B cell (primary cell): ENCODE measurements around the gene NDUFV3. TPM values are rescaled to one million over a fixed set of nuclear protein-coding genes. Genes with fewer than 3 reads are reported as not detected.
"Not testable (repeated sequence)": the region's sequence is repeated elsewhere in the genome, so short reads cannot be mapped to it uniquely, and the experiment has no call there.

ENCODE experiments used
- ATAC-seq: fragments of 200-7000 bp; cut with Tn5 transposase; one replicate; pipeline ENCODE4 v1.10.0; 2021; ENCODE audit warnings: low read depth, mild to moderate bottlenecking, moderate number of reproducible peaks, moderate library complexity
- CTCF ChIA-PET: fragments of 350-600 bp; sonication (Branson Sonifier 250); formaldehyde crosslinking; loops from one replicate; lab custom pipeline; 2021; ENCODE audit warnings: antibody characterized with exemption, inconsistent platforms; lab: Charles Lee
- POLR2A ChIA-PET: fragments of 350-600 bp; sonication (Branson Sonifier 250); formaldehyde crosslinking; loops from one replicate; lab custom pipeline; 2021; ENCODE audit warnings: antibody characterized with exemption; lab: Charles Lee
- DNase-seq: peaks from one replicate; pipeline ENCODE4 v3.0.0; 2013
- H2AFZ ChIP-seq: 2 replicates; pipeline ENCODE4 v1.6.1; 2012; ENCODE audit warnings: mild to moderate bottlenecking, low read depth, low read length; ENCODE audit not compliant: insufficient read depth, poor library complexity, severe bottlenecking
- H3K27ac ChIP-seq, 2 donors: 1 replicate in 1 of 2; 2 replicates in 1 of 2; pipeline ENCODE4 v1.5.1; 2012 to 2013; ENCODE audit warnings: low read length in 2 of 2, mild to moderate bottlenecking in 2 of 2, moderate library complexity in 1 of 2
- H3K27me3 ChIP-seq, 4 experiments: fragments of 200-600 bp in 1 of 4; sonication (generic) in 1 of 4; replicated peaks in 1 of 4; 1 replicate in 2 of 4; 2 replicates in 2 of 4; pipeline versions ENCODE4 v1.6.1 to v1.7.0; 2013 to 2016; ENCODE audit warnings: low read length in 3 of 4, mild to moderate bottlenecking in 2 of 4, mixed read lengths in 1 of 4, moderate library complexity in 1 of 4; ENCODE audit not compliant: insufficient read depth in 4 of 4, control insufficient read depth in 3 of 4; ENCODE audit errors: control extremely low read depth in 1 of 4
- H3K36me3 ChIP-seq, 2 experiments: replicated peaks in 1 of 2; 1 replicate in 1 of 2; 2 replicates in 1 of 2; pipeline versions ENCODE4 v1.6.1 to v1.7.1; 2013; ENCODE audit warnings: low read length in 1 of 2; ENCODE audit not compliant: insufficient read depth in 2 of 2, control insufficient read depth in 1 of 2; ENCODE audit errors: control extremely low read depth in 1 of 2, extremely low read depth in 1 of 2
- H3K4me1 ChIP-seq, 2 donors: fragments of 200-600 bp in 1 of 2; sonication (generic) in 1 of 2; 1 replicate in 1 of 2; 2 replicates in 1 of 2; pipeline versions ENCODE4 v1.5.1 to v1.6.1; 2013 to 2017; ENCODE audit warnings: low read length in 2 of 2; ENCODE audit not compliant: control insufficient read depth in 2 of 2, insufficient read depth in 2 of 2
- H3K4me2 ChIP-seq: replicated peaks from 2 replicates; pipeline ENCODE3; 2012; ENCODE audit warnings: mild to moderate bottlenecking, low read depth, low read length; ENCODE audit not compliant: poor library complexity, severe bottlenecking
- H3K4me3 ChIP-seq, 5 experiments: fragments of 200-600 bp in 1 of 5; sonication (generic) in 1 of 5; 1 replicate in 3 of 5; 2 replicates in 2 of 5; pipeline versions ENCODE4 v1.5.1 to v1.7.0; 2011 to 2016; ENCODE audit warnings: low read length in 4 of 5, mild to moderate bottlenecking in 4 of 5, low read depth in 2 of 5, control low read depth in 1 of 5, moderate library complexity in 1 of 5; ENCODE audit not compliant: insufficient read depth in 1 of 5; ENCODE audit errors: control extremely low read depth in 1 of 5, extremely low read depth in 1 of 5
- H3K79me2 ChIP-seq: fragments of 200-600 bp; sonication (generic); one replicate; pipeline ENCODE4 v1.6.0; 2016; ENCODE audit warnings: low read length; ENCODE audit not compliant: control insufficient read depth, insufficient read depth
- H3K9ac ChIP-seq: fragments of 200-600 bp; sonication (generic); 2 replicates; pipeline ENCODE4 v1.6.1; 2017; ENCODE audit warnings: mild to moderate bottlenecking, low read length, moderate library complexity
- H3K9me3 ChIP-seq, 3 donors: one replicate each; pipeline versions ENCODE4 v1.6.1 to v1.7.1; 2013; ENCODE audit warnings: low read length in 2 of 3; ENCODE audit not compliant: control insufficient read depth in 2 of 3, insufficient read depth in 1 of 3; ENCODE audit errors: control extremely low read depth in 1 of 3
- H4K20me1 ChIP-seq: 2 replicates; pipeline ENCODE4 v1.6.0; 2012; ENCODE audit warnings: mild to moderate bottlenecking, low read length; ENCODE audit not compliant: insufficient read depth, control insufficient read depth, poor library complexity, severe bottlenecking
- H3K27ac Mint-ChIP-seq: one replicate; pipeline ENCODE4 v1.8.0; 2021; ENCODE audit warnings: mixed read lengths
- H3K27me3 Mint-ChIP-seq: one replicate; pipeline ENCODE4 v1.8.0; 2021; ENCODE audit warnings: mixed read lengths
- H3K4me1 Mint-ChIP-seq: one replicate; pipeline ENCODE4 v1.8.0; 2021; ENCODE audit warnings: mixed read lengths
- H3K4me3 Mint-ChIP-seq: one replicate; pipeline ENCODE4 v1.8.0; 2021; ENCODE audit warnings: mixed read lengths
- H3K9me3 Mint-ChIP-seq: one replicate; pipeline ENCODE4 v1.8.0; 2022; ENCODE audit warnings: mixed read lengths; ENCODE audit not compliant: insufficient read depth
- CTCF ChIP-seq: fragments of 200-600 bp; IDR thresholded peaks from one replicate; pipeline ENCODE4 v1.8.0; 2022; ENCODE audit warnings: antibody characterized with exemption, mild to moderate bottlenecking
- EZH2 ChIP-seq: IDR thresholded peaks from 2 replicates; pipeline ENCODE4 v1.6.1; 2012; ENCODE audit warnings: borderline replicate concordance, low read depth, mild to moderate bottlenecking, moderate library complexity, low read length; ENCODE audit not compliant: insufficient read depth, poor library complexity, severe bottlenecking
- WGBS: methylation state at CpG from one replicate; pipeline ENCODE4 v1.1.5; 2013; ENCODE audit warnings: missing lambda C conversion rate; ENCODE audit not compliant: insufficient coverage; 5-methylcytosine and 5-hydroxymethylcytosine counted together
- intact Hi-C: fragments of 100-400 bp; cut with micrococcal nuclease; formaldehyde crosslinking; loops from one replicate; pipeline ENCODE4 v1.10.0; 2022
- polyA plus RNA-seq: library from polyadenylated mRNA; depleted of rRNA; stranded (reverse); fragments of >200 nt; gene quantifications from 2 replicates; pipeline ENCODE4 v1.2.3, GENCODE V29; 2012
- total RNA-seq, 2 donors: library from RNA; stranded (reverse); fragments of 120-200 nt in 1 of 2; gene quantifications; 1 replicate in 1 of 2; 2 replicates in 1 of 2; pipeline versions ENCODE4 v1.2.3 to v1.2.4, GENCODE V29; 2013 to 2022

The NDUFV3 gene
- total and polyA plus RNA-seq, 2 donors (not counting 1 experiment from before 2014, with no cell fraction given) = 14.0 to 29.7 TPM

- WGBS = 99% methylated on average over 17 of the region's 21 CpGs
- no peaks in the 10 kb centered on the region for H3K9me3 ChIP-seq
- H4K20me1 ChIP-seq = no peaks in the 10 kb centered on the region
- Mint-ChIP-seq H3K4me1 (peaks cover 12% of the 10 kb centered on the region), H3K27me3 (no peaks in the 10 kb centered on the region), H3K9me3 (no peaks in the 10 kb centered on the region), H3K27ac (no peak overlapping the region), H3K4me3 (no peak overlapping the region)
- no peaks in the 10 kb centered on the region for H3K79me2 ChIP-seq
- H3K9ac ChIP-seq = no peak overlapping the region
- intact Hi-C loops = no loop called here
- peaks cover 4 to 9% of the 10 kb centered on the region in 2 donors for H3K4me1 ChIP-seq
- no peak for TF ChIP-seq EZH2
- no peak for TF ChIP-seq CTCF
- H3K27ac ChIP-seq = no peak overlapping the region
- no peak overlapping the region for H3K4me3 ChIP-seq
- no peak for DNase-seq
- no peak overlapping the region for H3K4me2 ChIP-seq
- no peaks in the 10 kb centered on the region for H3K27me3 ChIP-seq
- no peaks in the 10 kb centered on the region for H3K36me3 ChIP-seq
- H2AFZ ChIP-seq = no peak overlapping the region
- ChIA-PET POLR2A (no interaction called here), CTCF (no interaction called here)
- ATAC-seq = no peak
These were observed 45.0 kb downstream of the NDUFV3 start for GRCh38 chr21:42937960-42938605.

- POLR2A ChIA-PET, H3K36me3 ChIP-seq, ATAC-seq, H3K79me2 ChIP-seq, H2AFZ ChIP-seq, H3K4me3 Mint-ChIP-seq, H3K27me3 ChIP-seq, H3K4me1 ChIP-seq, H3K9me3 Mint-ChIP-seq, intact Hi-C loops, H3K27ac Mint-ChIP-seq, H3K4me2 ChIP-seq, H3K9me3 ChIP-seq, H4K20me1 ChIP-seq, H3K9ac ChIP-seq, CTCF ChIA-PET, DNase-seq, H3K27ac ChIP-seq, H3K4me3 ChIP-seq, H3K27me3 Mint-ChIP-seq: not testable (repeated sequence)
- 92% methylated on average over 2 of the region's 6 CpGs for WGBS
- H3K4me1 Mint-ChIP-seq = peaks cover 12% of the 10 kb centered on the region
These were observed 45.5 kb downstream of the NDUFV3 start for GRCh38 chr21:42938606-42938995.
